Activated T-helper 1 cell treated with anti-CD3 and anti-CD28 coated beads, Interleukin-12 subunit alpha, Interleukin-12 subunit beta, Interleukin-2, Interleukin-4 antibody, amounts not matched to agents 30 ng/mL and 10 ng/mL and 1 ng/mL, durations not matched to agents 14 hours and 24 hours and 36 hours (primary cell): ENCODE results near the gene TMEM40. TPM values are rescaled to one million over a fixed set of nuclear protein-coding genes. Genes with fewer than 3 reads are reported as not detected.
"Not testable (repeated sequence)": the region's sequence is repeated elsewhere in the genome, so short reads cannot be mapped to it uniquely, and the experiment has no call there.

ENCODE experiments used
- DNase-seq: peaks from one replicate; pipeline ENCODE4 v3.0.0; 2021; ENCODE audit warnings: low spot score
- H3K27ac Mint-ChIP-seq: one replicate; pipeline ENCODE4 v1.8.0; 2021; ENCODE audit warnings: mild to moderate bottlenecking, mixed read lengths
- H3K27me3 Mint-ChIP-seq: one replicate; pipeline ENCODE4 v1.8.0; 2022; ENCODE audit warnings: mild to moderate bottlenecking, moderate library complexity, mixed read lengths; ENCODE audit not compliant: insufficient read depth
- H3K36me3 Mint-ChIP-seq: one replicate; pipeline ENCODE4 v1.8.0; 2021; ENCODE audit warnings: low read depth, mixed read lengths
- H3K4me1 Mint-ChIP-seq: one replicate; pipeline ENCODE4 v1.8.0; 2021; ENCODE audit warnings: low read depth, mixed read lengths
- H3K4me3 Mint-ChIP-seq: one replicate; pipeline ENCODE4 v1.8.0; 2021; ENCODE audit warnings: mild to moderate bottlenecking, moderate library complexity, mixed read lengths
- H3K9me3 Mint-ChIP-seq: one replicate; pipeline ENCODE4 v1.8.0; 2021; ENCODE audit warnings: mixed read lengths
- intact Hi-C: fragments of 100-400 bp; cut with micrococcal nuclease; formaldehyde crosslinking; loops from one replicate; pipeline ENCODE4 v1.15.1; 2024
- total RNA-seq: library from RNA; stranded (reverse); gene quantifications from 2 replicates; pipeline ENCODE4 v1.2.3, GENCODE V29; 2022

Gene TMEM40
- total RNA-seq, 1 donor from 2014 or later: not detected

- Mint-ChIP-seq H3K4me1 (peaks cover under 1% of the 10 kb centered on the region), H3K36me3 (no peaks in the 10 kb centered on the region), H3K27ac (no peak overlapping the region), H3K27me3 (peaks cover 3% of the 10 kb centered on the region), H3K4me3 (no peak overlapping the region), H3K9me3 (no peaks in the 10 kb centered on the region)
- intact Hi-C loops: no loop called here
- no peak for DNase-seq
These were observed 44.8 kb downstream of the TMEM40 start for GRCh38 chr3:12714278-12714677.

DNA sequence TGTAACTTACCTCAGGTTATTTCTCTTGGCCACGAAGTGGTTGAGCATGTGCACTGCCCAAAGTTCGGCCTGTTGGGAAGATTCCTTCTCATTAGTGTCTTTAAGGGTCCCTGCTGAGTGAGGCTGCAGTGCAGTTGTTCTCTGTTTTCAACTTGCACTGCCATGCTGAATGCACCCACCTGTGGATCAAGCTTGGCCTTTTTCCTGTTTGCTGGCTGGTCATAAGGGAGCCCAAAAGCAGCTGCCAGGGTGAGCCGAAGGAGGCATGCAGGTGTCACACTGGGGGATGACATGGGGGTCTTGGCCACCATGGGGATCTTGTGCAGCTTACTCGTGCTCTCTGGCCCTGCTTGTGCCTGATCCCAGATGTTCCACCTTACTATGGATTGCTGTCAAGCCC lies 49.0 kb downstream of the TMEM40 start:
- H3K9me3 Mint-ChIP-seq: no peaks in the 10 kb centered on the region
- peaks cover 11% of the 10 kb centered on the region for H3K27me3 Mint-ChIP-seq
- intact Hi-C loops: no loop called here
- no peaks in the 10 kb centered on the region for H3K4me1 Mint-ChIP-seq
- H3K36me3 Mint-ChIP-seq: no peaks in the 10 kb centered on the region
- DNase-seq: no peak
- H3K27ac Mint-ChIP-seq: no peak overlapping the region
- no peak overlapping the region for H3K4me3 Mint-ChIP-seq

GRCh38 chr3:12709334-12709733 lies 49.7 kb downstream of the TMEM40 start:
- DNase-seq: no peak
- no peak overlapping the region for H3K27ac Mint-ChIP-seq
- H3K4me3 Mint-ChIP-seq: no peak overlapping the region
- peaks cover 11% of the 10 kb centered on the region for H3K27me3 Mint-ChIP-seq
- H3K4me1 Mint-ChIP-seq: no peaks in the 10 kb centered on the region
- H3K9me3 Mint-ChIP-seq: no peaks in the 10 kb centered on the region
- H3K36me3 Mint-ChIP-seq: no peaks in the 10 kb centered on the region
- intact Hi-C loops: loop anchor here (5.0 kb wide), 1 partner anchor 572 kb away; no protein-coding TSS in a partner anchor

- no peak for DNase-seq
- Mint-ChIP-seq H3K27me3 (peaks cover 11% of the 10 kb centered on the region), H3K27ac (no peak overlapping the region), H3K4me1 (no peaks in the 10 kb centered on the region), H3K36me3 (no peaks in the 10 kb centered on the region), H3K9me3 (no peaks in the 10 kb centered on the region), H3K4me3 (no peak overlapping the region)
- intact Hi-C loops: loop anchor here (5.0 kb wide), 1 partner anchor 571 kb away; no protein-coding TSS in a partner anchor
These were observed 50.4 kb downstream of the TMEM40 start for GRCh38 chr3:12708584-12709192.

DNA sequence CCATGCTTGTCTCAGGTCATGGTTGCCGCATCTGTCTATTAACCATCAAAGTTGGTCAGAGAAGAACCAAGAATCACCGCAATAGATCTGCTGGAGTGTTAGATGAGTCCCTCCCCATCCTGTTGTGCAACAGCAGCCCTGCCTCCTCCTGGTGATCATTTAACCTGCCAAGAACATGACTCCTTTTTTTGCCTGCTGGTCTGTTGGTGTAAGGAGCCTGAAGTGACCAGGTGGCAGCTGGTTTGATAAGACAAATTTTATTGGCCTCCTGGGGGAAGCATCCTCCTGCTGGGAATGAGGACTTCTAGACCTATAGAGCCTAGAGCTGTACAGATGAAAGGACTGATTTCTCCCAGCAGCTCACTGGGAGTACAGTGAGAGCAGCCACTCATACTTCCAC lies 51.6 kb downstream of the TMEM40 start:
- intact Hi-C loops: loop anchor here (5.0 kb wide), 1 partner anchor 570 kb away; no protein-coding TSS in a partner anchor
- Mint-ChIP-seq H3K9me3 (no peaks in the 10 kb centered on the region), H3K4me3 (no peak overlapping the region), H3K4me1 (no peaks in the 10 kb centered on the region), H3K27me3 (peaks cover 10% of the 10 kb centered on the region), H3K27ac (no peak overlapping the region), H3K36me3 (no peaks in the 10 kb centered on the region)
- DNase-seq: no peak

GRCh38 chr3:12706504-12707253 lies 52.4 kb downstream of the TMEM40 start:
- Mint-ChIP-seq H3K9me3 (no peaks in the 10 kb centered on the region), H3K27me3 (peaks cover 8% of the 10 kb centered on the region), H3K4me3 (no peak overlapping the region), H3K4me1 (no peaks in the 10 kb centered on the region), H3K27ac (no peak overlapping the region), H3K36me3 (no peaks in the 10 kb centered on the region)
- intact Hi-C loops: loop anchor here (1.0 to 5.0 kb wide), 5 partner anchors 14 to 569 kb away; partner anchors contain the start of gene RPL32
- DNase-seq: peak; percentile 53

- Mint-ChIP-seq H3K36me3 (no peaks in the 10 kb centered on the region), H3K27me3 (peaks cover 8% of the 10 kb centered on the region), H3K27ac (no peak overlapping the region), H3K9me3 (no peaks in the 10 kb centered on the region), H3K4me1 (no peaks in the 10 kb centered on the region), H3K4me3 (no peak overlapping the region)
- no peak for DNase-seq
- intact Hi-C loops: loop anchor here (1.0 to 5.0 kb wide), 5 partner anchors 14 to 569 kb away; partner anchors contain the start of gene RPL32
These were observed 53.1 kb downstream of the TMEM40 start for GRCh38 chr3:12705981-12706380.

DNA sequence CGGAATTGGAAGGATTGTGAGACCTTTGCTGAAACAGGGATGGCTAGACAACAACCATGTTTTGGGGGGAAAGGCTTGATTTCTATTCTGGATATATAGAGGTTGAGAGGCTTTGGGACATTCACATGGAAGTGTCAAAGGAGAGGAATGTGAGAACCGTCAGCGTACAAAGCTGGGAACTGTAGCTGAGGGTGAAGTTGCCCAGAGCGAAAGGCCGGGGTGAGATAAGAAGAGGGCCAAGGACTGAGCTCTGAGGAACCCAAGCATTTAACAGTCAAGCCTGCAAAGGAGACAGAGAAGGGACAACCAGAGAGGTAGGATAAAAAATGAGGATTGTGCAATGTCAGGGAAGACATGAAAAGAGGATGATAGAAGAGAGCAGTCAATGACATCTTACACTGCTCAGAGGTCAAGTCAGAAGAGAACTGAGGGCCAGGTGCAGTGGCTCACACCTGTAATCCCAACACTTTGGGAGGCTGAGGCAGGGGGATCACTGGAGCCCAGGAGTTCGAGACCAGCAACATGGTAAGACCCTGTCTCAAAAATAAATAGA lies 53.6 kb downstream of the TMEM40 start:
- peaks cover 8% of the 10 kb centered on the region for H3K27me3 Mint-ChIP-seq
- H3K36me3 Mint-ChIP-seq: no peaks in the 10 kb centered on the region
- no peaks in the 10 kb centered on the region for H3K4me1 Mint-ChIP-seq
- intact Hi-C loops: loop anchor here (5.0 kb wide), 1 partner anchor 568 kb away; no protein-coding TSS in a partner anchor
- H3K4me3 Mint-ChIP-seq: no peak overlapping the region
- no peak for DNase-seq
- no peaks in the 10 kb centered on the region for H3K9me3 Mint-ChIP-seq
- no peak overlapping the region for H3K27ac Mint-ChIP-seq

- peaks cover 8% of the 10 kb centered on the region for H3K27me3 Mint-ChIP-seq
- intact Hi-C loops: no loop called here
- DNase-seq: no peak
These were observed 56.6 kb downstream of the TMEM40 start for GRCh38 chr3:12702501-12702900.

DNA sequence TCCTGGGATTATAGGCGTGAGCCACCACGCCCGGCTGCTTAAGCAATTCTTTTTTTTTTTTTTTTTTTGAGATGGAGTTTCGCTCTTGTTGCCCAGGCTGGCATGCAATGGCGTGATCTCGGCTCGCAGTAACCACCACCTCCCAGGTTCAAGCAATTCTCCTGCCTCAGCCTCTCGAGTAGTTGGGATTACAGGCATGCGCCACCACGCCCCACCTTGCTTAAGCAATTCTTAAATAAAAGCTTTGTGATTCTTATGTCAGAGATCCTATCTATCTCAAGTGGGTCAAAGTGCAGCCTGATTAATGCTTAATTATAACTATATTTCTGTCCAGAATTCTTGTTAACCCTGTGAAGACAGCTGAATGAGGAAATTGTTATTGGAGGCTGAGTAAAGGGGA lies 57.5 kb downstream of the TMEM40 start:
- H3K27me3 Mint-ChIP-seq, DNase-seq, H3K27ac Mint-ChIP-seq, H3K9me3 Mint-ChIP-seq, H3K4me3 Mint-ChIP-seq, intact Hi-C loops, H3K4me1 Mint-ChIP-seq, H3K36me3 Mint-ChIP-seq: not testable (repeated sequence)

More at GRCh38 chr3:12702501-12702900, 56.6 kb downstream of the TMEM40 start:
- H3K4me1 Mint-ChIP-seq: no peaks in the 10 kb centered on the region
- no peaks in the 10 kb centered on the region for H3K9me3 Mint-ChIP-seq
- H3K27ac Mint-ChIP-seq: no peak overlapping the region
- H3K4me3 Mint-ChIP-seq: no peak overlapping the region
- H3K36me3 Mint-ChIP-seq: no peaks in the 10 kb centered on the region

GRCh38 chr3:12700800-12701199 lies 58.3 kb downstream of the TMEM40 start:
- H3K36me3 Mint-ChIP-seq: no peaks in the 10 kb centered on the region
- no peaks in the 10 kb centered on the region for H3K4me1 Mint-ChIP-seq
- no peaks in the 10 kb centered on the region for H3K9me3 Mint-ChIP-seq
- H3K27me3 Mint-ChIP-seq: peaks cover 3% of the 10 kb centered on the region
- H3K4me3 Mint-ChIP-seq: no peak overlapping the region
- H3K27ac Mint-ChIP-seq: no peak overlapping the region
- intact Hi-C loops: no loop called here
- no peak for DNase-seq

DNA sequence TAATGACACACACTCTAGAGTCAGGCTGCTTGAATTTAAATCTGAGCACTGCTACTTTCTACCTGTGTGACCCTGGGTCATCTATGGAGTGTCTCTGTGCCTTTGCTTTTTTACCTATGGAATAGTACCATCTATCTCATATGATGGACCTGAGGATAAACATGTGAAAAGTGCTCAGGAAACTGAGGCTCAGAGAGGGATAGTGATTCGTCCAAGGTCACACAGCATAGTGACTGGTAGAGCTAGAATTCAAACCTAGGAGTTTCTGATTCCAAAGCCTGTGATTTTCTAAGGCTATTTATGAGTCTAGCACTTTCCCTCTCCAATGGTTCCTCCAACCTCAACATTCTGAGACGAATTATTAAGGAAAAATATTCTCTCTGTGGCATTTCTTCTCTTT lies 63.1 kb downstream of the TMEM40 start:
- DNase-seq: no peak
- H3K27me3 Mint-ChIP-seq: peaks cover 4% of the 10 kb centered on the region
- no peaks in the 10 kb centered on the region for H3K9me3 Mint-ChIP-seq
- no peaks in the 10 kb centered on the region for H3K36me3 Mint-ChIP-seq
- H3K4me3 Mint-ChIP-seq: no peak overlapping the region
- no peaks in the 10 kb centered on the region for H3K4me1 Mint-ChIP-seq
- intact Hi-C loops: no loop called here
- no peak overlapping the region for H3K27ac Mint-ChIP-seq

- intact Hi-C loops: no loop called here
- Mint-ChIP-seq H3K27me3 (peaks cover 2% of the 10 kb centered on the region), H3K36me3 (no peaks in the 10 kb centered on the region), H3K4me3 (no peak overlapping the region), H3K9me3 (no peaks in the 10 kb centered on the region), H3K27ac (no peak overlapping the region), H3K4me1 (no peaks in the 10 kb centered on the region)
- DNase-seq: no peak
These were observed 63.9 kb downstream of the TMEM40 start for GRCh38 chr3:12695112-12695511.
